ENCODE results near the gene CPXM1.
"Not testable (repeated sequence)": the region's sequence is repeated elsewhere in the genome, so short reads cannot be mapped to it uniquely, and the experiment has no call there.

Gene CPXM1

DNA sequence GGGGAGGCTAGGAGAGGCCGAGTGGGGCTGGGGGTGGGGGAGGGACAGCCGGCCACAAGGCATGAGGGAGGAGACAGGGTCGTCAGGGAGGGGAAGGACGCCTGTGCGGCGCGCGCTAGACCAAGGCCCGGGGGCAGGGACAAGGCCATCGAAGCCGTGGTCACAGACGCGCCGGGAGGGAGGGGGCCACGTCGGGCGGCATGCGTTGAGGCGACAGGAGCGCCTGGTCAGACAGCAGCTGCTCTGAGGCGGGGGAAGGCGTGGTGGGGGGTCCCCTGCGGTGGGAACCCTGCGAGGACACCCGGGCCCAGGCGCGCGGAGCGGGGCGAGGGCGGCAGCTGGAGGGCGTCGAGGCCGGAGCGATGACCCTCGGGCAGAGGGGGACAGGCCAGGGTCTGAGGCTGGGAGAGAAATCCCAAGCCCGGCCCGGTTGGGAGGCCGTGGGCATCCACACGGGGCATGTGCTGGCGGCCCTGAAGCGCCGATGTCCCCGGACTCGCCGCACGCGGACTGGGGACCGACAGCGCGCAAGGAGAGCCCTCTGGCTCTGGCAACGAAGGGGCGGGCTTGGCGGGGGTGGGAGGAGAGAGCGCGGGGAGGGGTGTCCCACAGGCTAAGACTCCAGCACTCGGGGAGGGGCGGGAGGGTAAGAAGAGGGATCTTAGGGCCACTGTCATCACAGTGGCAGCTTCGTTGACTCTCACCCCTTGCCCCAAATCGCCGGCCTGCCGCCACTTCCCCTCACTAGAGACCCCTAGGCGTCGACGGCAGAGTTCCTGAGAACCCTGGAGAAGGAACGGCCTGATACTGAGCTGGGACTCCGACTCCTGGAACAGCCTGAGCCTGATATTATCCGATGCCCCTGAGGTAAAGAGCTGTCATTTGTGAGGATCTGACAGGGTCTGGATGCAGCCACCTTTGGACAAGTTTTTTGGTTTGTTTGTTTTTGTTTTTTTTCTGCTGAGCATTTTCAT, 20.8 kb upstream of the CPXM1 start:
- no peak for DNase-seq

DNA sequence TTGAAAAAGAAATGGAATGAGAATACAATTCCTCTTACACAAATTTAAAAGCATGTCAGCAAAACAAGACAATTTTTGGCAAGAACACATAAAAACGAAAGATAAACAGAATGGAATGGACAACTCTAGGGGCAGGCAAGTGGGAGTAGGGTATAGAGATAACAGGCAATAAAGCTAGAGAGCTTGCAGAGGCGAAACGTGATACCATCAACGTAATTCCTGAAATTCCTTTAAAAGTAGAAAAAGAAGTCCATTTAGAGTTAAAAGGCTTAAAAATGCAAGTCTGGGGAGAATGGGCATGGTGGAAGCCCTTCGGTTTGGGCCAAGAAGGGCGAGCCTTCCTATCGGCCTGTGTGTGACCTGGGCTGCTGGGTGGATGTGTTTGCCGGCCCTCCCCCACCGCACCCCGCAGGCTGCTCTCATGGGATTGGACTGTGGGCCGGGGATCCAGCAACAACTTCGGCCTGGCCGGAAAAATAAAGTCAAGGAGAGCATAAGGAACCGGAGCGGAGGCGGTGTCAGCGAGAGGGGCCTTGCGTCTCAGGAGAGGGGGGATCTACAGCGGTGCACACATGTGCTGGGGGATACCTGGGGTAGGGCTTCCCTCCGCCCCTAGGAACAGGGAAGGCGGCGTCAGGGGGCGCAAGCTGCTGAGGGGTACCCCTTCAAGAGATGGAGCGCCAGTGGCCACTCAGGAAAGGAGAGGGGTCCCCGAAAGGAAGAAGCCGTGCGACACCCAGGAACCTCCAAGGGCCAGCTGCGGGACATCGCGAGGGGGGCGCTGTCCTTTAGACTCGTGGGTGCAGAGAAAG, 19.9 kb upstream of the CPXM1 start:
- no peak for DNase-seq

DNA sequence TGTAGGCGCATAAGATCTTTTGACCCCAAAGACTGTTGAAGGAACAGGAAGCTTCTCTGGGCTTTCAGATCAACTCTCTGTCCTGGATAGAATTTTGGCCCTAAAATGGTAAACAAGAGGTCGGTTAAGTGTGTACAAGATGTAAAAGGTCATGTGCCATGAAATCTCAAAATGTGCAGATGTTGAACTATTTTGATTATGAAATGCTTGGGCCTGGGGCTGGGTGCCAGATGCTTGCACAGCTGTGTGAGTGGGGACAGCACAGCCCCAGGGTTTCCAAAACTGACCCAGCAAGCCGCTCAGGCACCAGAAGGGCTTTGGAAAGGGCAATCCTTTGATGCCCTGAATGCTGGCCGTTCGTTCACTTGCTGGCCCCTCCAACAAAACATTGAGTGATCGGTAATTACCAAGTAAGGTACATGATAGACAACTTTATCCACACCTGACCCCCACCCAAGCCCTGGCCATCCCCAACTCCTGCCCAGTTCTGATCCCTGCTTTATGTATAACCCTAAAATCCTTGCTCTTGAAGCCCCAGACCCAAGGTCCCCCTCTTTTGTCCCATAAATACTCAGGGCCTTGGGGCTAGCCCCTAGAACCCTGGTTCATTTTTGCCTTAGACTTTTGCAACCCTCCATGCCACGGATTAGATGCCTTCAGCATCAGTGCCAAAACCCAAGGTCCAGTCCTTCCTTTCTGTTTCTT, 17.6 kb upstream of the CPXM1 start:
- DNase-seq, result no peak

DNA sequence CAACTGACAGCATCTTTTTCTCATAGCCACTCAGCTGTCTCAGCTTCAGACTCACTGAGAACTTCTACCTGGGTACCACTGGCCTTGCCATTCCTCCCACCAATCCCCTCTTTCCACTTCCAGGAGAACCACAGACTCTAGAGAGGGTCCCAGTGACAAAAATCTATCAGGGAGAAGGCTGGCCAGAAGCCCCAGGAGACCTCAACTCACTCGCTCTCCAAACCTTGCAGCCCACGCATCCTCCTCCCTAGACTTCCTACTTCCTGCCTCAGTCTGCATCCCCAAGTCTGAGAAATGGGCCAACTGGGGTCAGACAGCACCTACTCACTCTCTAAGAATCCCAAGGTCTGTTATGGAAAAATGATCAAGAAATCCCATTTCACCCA, 16.9 kb upstream of the CPXM1 start:
- no peak for DNase-seq

DNA sequence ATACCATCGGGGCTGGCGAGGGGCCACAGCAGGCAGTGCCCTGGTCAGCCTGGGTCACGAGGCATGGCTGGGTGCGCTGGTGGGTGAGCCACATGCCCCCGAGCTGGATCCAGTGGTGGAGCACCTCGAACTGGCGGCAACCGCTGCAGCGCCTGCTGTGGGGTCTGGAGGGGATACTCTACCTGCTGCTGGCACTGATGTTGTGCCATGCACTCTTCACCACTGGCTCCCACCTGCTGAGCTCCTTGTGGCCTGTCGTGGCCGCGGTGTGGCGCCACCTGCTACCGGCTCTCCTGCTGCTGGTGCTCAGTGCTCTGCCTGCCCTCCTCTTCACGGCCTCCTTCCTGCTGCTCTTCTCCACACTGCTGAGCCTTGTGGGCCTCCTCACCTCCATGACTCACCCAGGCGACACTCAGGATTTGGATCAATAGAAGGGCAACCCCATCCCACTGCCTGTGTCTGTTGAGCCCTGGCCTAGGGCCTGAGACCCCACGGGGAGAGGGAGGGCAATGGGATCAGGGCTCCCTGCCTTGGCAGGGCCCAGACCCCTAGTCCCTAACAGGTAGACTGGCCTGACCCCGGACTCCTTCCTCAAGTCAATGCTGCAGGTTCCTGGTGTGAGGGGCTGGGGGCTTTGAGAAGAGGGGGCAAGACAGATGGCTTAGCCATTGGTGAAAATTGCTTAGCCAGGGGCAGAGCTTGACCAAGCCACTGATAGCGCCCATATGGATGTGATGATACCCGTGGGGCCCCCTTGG, 16.3 kb upstream of the CPXM1 start:
- DNase-seq, result no peak

DNA sequence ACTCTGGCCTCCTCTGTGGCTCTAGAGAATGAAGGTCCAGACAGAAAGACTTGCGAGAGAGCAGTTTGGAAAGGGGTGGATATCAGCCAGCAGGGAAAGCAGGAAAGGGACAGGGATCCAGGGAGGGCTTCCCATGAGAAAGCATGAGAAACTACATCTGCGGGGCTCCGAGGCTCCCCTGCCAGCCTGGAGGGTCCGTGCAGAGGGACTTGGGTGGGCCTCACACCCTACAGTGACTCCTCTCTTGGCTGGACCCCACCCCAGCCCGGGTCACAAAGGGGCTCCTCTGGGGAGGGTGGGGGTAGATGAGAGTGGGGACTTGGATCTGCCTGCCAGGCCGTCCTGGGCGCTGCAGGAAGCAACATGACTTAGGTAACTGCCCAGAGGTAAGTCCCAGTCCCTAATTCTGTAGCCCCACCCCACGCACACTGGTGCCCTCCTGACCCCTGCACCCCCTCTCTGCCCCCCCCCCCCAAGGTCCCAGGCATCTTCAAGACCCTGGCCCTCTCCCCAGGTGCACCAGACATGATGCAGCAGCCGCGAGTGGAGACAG, 15.7 kb upstream of the CPXM1 start, which contains the start of gene TMEM239:
TMEM239 (plus strand) TSS at position 335 of the 553 bp plus-strand sequence; CDS start at position 526, 191 bp downstream.
- no peak for DNase-seq

DNA sequence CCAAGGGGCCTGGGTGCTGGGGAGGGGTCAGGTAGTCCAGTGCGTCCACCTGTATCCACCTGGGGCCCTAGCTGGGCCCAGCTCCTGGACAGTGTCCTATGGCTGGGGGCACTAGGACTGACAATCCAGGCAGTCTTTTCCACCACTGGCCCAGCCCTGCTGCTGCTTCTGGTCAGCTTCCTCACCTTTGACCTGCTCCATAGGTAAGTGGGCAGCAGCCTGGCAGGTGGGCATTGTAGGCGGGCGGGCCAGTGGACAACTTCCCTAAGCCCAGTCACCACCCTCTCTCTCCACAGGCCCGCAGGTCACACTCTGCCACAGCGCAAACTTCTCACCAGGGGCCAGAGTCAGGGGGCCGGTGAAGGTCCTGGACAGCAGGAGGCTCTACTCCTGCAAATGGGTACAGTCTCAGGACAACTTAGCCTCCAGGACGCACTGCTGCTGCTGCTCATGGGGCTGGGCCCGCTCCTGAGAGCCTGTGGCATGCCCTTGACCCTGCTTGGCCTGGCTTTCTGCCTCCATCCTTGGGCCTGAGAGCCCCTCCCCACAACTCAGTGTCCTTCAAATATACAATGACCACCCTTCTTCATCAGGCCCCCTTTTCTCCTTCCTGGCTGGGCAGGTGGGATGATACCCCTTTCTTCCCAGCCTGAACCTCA, 14.9 kb upstream of the CPXM1 start:
- no peak for DNase-seq

DNA sequence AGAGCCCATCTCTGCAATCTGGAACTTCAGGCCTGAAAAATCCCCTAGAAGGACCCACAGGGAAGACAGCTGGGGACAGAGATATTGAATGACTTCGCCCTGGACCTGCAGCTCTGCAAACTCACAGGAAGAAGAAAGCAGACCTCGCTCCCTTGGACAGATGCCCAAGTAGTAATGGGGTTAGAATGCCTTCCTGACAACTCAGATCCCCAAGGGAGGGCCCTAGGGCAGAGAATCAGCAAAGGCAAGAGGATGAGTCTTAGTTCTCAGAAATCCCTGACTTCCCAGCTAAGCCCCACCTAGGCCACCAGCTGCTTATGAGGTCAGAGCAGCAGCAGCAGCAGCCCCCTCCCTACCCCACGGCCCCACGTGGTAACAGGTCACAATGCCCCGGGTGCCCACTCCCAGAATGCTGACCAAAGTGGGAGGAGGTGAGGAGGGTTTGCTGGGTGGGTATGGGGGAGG, 14.2 kb upstream of the CPXM1 start, which contains the start of gene C20orf141:
C20orf141 (plus strand) TSS at position 401 of the 465 bp plus-strand sequence. CDS start 198 bp downstream, outside the sequence.
- DNase-seq, result no peak

DNA sequence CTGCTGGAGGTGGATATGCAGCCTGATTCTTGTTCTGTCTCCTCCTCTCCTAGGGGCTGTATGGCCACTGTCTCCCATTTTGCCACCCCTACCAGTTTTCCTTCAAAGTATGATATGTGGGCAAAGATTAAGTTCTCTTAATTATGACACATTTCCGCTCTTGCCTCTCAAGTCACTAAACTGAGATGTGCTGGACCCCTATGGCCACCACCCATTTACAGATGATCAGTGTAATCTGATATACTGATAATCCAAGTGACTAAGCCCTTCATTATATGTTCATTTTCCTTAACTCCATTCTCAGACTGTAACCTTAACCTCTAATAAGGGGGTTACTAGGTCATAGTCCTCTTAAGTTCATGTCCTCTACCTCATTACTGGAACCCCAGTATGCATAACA, 13.6 kb upstream of the CPXM1 start:
- DNase-seq, result no peak

DNA sequence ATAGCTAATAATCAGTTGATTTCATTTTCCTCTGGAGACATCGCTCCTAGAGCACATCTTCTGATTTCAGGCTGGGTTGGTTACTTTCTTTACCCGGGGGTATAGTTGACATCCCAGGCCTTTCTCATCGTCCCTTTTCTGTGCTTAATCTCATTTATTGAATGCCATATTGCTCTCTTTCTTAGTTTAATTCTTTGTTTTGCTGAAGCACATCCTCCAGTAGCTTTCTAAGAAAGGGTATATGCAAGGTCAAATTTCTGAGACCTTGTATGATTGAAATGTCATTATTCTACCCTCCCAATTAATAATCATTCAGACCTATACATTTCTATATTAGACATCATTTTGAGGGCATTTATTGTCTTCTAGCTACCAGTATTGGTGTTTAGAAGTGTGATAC, 11.8 kb upstream of the CPXM1 start:
- DNase-seq, result no peak

DNA sequence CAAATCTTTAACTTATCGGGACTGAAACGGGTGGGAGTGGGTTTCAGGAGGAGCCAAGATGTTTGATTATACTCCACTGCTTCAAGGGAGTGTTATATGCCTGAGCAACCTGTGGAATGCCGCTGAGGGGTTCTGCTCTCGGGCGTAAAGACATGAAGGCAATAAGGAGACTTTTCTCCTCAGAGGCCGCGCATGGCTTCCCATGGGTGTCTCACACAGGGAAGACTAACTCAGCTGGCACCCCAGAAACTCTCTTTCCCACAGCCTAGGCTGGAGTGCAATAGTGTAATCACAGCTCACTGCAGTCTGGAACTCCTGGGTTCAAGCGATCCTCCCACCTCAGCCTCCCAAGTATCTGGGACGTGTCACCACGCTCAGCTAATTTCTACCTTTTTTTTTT, 9.3 kb upstream of the CPXM1 start:
- DNase-seq, result no peak

DNA sequence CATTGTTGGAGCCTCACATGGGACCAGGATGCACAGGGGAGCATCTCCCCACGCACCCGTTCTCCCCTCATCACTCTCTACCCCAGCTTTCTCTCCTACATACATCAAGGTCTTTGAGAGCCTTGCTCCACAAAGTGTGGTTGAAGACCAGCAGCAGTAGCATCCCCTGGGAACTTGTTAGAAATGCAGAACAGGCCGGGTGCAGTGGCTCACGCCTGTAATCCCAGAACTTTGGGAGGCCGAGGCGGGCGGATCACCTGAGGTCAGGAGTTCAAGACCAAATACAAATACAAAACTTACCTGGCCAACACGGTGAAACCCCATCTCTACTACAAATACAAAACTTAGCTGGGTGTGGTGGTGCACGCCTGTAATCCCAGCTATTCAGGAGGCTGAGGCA, 7.5 kb upstream of the CPXM1 start:
- not testable (repeated sequence) for DNase-seq

DNA sequence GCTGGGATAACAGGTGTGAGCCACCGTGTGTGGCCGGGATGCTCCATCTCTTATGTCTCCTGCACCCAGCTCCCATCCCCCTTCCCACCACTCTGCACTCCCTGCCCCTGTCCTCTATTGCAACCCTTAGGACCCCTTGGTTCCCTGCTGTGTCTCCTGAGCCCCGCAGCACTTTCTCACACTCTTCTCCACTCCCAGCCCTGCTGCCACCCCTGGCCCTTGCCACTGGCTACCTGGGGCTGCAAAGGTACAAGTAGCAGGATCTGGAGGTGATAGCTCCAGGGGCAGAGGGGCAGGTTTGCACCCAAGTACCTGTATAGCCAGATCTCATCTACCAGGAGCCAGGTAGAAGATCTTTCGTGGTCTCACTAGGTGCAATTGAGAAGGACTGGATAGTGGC, 6.6 kb upstream of the CPXM1 start:
- no peak for DNase-seq

DNA sequence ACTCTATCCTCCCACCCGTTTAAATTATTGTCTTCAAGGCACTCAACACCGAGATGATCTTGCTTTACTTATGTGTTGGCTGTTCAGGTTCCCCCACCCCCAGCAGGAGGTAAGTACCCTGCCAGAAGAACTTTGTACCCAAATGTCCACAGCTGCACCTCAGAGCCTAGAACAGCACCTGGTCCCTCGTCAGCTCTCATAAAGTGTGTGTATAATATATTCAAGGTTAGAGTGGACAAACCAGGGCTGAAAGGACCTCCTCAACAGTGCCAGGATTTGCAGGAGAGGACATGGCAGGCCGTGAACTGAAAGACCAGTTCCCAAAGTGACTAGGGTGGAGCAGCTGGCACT, 5.9 kb upstream of the CPXM1 start:
- no peak for DNase-seq

DNA sequence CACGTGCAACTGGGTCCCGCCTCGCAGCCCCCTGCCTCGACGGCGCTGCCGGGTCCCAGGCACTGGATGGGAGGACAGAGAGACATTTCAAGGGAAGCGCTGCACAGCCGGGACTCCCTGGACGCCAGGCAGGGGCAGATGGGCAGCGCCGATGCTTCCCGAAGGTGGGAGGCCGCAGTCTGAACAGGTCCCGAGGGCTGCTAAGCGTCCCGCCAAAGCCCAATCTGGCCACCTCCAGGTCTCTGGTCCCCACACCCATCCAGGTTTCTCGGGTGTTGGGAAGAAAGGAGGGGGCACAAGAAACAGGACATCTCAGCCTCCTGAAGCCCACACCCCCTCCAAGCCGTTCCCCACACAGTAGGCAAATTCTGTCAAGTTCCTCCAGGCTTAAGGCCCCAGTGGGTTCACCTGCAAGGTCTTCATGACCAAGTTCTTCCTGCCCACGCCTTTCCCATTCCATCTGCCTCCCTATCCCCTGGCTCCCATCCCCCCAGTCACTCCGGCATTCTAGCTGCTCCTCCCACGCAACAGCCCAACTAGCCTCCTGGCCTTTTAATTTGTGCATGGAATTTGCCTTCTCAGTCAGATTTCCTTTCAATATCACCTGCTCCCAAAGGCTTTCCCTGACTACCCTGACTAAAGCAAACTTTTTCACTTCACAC, 5.4 kb upstream of the CPXM1 start:
- DNase-seq, result no peak

DNA sequence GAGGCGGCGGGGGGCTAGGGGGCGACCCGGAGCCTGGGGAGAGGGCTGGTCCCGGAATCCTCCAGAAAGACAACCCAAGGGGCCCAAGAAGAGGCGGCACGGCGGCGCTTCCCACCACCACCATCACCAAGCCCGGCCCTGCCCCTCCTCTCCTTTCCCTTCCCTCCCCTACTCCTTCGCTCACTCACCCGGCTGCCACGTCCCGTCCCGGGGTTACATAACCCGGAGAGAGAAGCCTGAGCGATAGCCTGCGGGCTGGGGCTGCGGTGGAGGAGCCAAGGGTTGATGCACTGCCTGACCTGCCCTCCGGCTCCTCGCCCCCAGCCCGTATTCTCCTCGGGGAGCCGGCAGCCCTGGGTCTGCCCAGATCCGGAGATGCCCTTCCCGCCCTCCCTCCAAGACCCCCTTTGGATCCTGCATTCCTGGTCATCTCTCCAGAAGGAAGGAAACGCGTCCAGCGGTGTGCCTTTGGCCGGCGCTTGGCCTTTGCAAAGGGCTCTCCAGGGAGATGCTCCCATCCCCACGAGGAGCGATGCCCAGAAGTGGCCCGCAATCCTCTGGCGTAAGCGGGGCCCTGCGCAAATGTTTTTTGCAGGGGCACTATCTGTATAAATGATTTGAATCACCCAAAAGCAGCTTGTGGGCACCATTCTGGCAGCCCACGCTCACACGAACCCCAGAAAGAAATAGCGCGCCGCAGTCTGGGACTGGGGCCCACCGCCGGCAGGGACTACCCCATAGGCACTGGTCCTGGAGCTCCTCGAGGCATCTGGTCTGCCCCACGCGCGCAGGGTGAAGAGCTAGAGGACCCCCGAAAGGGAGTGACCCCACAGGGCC, 4.6 kb upstream of the CPXM1 start:
- no peak for DNase-seq

DNA sequence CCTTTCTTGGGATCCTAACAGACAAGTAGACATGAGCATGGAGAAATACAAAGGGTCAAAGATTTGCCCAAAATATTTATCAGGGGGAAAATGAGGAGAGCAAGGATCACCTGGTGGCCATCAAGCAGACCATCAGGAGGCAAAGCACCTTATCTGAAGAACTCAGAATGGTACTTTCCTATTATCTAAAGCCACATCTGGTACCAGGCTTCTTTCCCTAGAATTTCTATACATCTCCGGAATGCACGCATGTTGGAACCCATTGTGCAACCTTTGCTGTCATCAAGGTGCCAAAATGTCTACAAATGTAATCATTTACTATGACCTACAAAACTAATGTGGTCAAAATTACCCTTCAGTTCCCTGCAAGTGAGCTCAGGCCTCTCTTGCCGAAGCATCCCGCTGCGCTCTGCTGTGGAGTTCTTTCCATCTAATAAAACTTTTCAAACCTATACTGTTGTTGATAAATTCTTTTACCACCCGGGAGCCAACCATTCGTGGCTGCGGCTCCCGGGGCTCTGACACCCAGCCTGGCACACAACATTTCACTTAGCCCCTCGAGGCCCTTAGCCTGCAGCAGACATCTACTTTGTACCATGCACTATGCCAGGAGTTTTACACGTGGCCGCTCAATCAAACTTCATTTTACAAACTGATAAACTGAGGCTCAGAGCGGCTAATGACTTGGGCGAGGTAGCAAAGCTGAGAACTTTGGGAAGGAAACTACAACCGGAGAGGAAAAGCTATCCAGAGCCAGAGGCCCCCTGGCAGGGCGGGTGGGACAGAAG, 3.8 kb upstream of the CPXM1 start:
- no peak for DNase-seq

DNA sequence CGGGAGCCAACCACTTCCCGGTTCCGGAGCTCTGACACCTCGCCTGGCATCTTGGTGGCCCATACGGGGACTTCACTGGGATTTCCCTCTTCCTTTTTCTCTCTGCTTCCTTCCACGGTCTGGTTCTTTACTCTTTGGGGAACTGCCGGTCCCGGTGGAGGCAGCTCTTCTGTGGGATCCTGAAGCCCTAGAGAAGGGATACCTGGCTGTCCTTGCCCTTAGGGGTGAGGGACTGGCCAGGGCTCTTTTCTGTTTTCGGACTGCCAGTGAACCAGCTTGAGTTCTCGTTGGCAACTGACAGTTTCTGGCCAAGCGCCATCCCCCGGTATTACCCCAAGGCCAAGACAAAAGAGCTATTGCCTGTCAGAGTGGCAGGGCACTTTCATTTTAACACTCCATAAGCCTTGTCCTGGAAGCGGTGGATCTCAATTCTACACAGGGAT, 880 bp upstream of the CPXM1 start:
- DNase-seq, result peak; percentile 30
